A673 (cell line): ENCODE data around the gene PCP4L1. TPM values are rescaled to one million over a fixed set of nuclear protein-coding genes. Genes with fewer than 3 reads are reported as not detected.

Source experiments
- Bru-seq: library from RNA; stranded (reverse); fragments of 400-500 nt; gene quantifications from one replicate; lab custom pipeline; 2021; lab: Mats Ljungman, UMichigan
- BruChase-seq, 2 experiments: library from RNA; stranded (reverse); fragments of 400-500 nt; gene quantifications; one replicate each; lab custom pipeline; 2021; lab: Mats Ljungman, UMichigan
- BruUV-seq: library from RNA; stranded (reverse); fragments of 400-500 nt; replicated peaks from 2 replicates; lab custom pipeline; 2021; lab: Mats Ljungman, UMichigan
- CTCF ChIA-PET: fragments of 300-600 bp; sonication (Branson Sonifier 250); formaldehyde crosslinking; loops from one replicate; lab custom pipeline; 2022; ENCODE audit warnings: antibody characterized with exemption; lab: Charles Lee
- POLR2A ChIA-PET: fragments of 300-600 bp; sonication (Branson Sonifier 250); formaldehyde crosslinking; loops from one replicate; lab custom pipeline; 2022; ENCODE audit warnings: antibody characterized with exemption; ENCODE audit not compliant: low non-redundant PET; lab: Charles Lee
- DNase-seq: peaks from one replicate; pipeline ENCODE4 v3.0.0-alpha.2; 2015; ENCODE audit warnings: low spot score
- H3K27ac ChIP-seq: fragments of 200-600 bp; sonication (generic); 2 replicates; pipeline ENCODE4 v1.5.1; 2016; ENCODE audit warnings: mixed run types, low read depth, mild to moderate bottlenecking, mixed read lengths, antibody characterized with exemption, low read length; ENCODE audit not compliant: poor library complexity, severe bottlenecking
- H3K27me3 ChIP-seq: fragments of 200-600 bp; sonication (generic); replicated peaks from 2 replicates; pipeline ENCODE4 v1.6.1; 2017; ENCODE audit warnings: mixed run types, low read depth, mild to moderate bottlenecking, mixed read lengths, antibody characterized with exemption, low read length; ENCODE audit not compliant: insufficient read depth, poor library complexity
- H3K36me3 ChIP-seq: fragments of 200-600 bp; sonication (generic); 2 replicates; pipeline ENCODE4 v1.6.1; 2016; ENCODE audit warnings: mixed run types, mild to moderate bottlenecking, mixed read lengths, antibody characterized with exemption, low read length; ENCODE audit not compliant: insufficient read depth, poor library complexity, severe bottlenecking
- H3K4me1 ChIP-seq: fragments of 200-600 bp; sonication (generic); 2 replicates; pipeline ENCODE4 v1.6.1; 2017; ENCODE audit warnings: mixed run types, mild to moderate bottlenecking, mixed read lengths, antibody characterized with exemption, low read length; ENCODE audit not compliant: insufficient read depth, poor library complexity, severe bottlenecking
- H3K4me3 ChIP-seq: fragments of 200-600 bp; sonication (generic); 2 replicates; pipeline ENCODE4 v1.5.1; 2016; ENCODE audit warnings: low read depth, mixed run types, mild to moderate bottlenecking, mixed read lengths, low read length; ENCODE audit not compliant: poor library complexity, severe bottlenecking
- H3K9me3 ChIP-seq: fragments of 200-600 bp; sonication (generic); 2 replicates; pipeline ENCODE4 v1.6.1; 2016; ENCODE audit warnings: mixed run types, low read depth, mild to moderate bottlenecking, mixed read lengths, antibody characterized with exemption, low read length; ENCODE audit not compliant: poor library complexity, severe bottlenecking
- CTCF ChIP-seq: fragments of 300-800, 200-600 bp; sonication (generic); conservative IDR thresholded peaks from 2 replicates; pipeline ENCODE4 v1.5.1; 2017; ENCODE audit warnings: low read depth, mild to moderate bottlenecking, antibody characterized with exemption, low read length, moderate library complexity, mixed read lengths
- EZH2 ChIP-seq: fragments of 200-600 bp; sonication (generic); IDR thresholded peaks from 2 replicates; pipeline ENCODE4 v1.6.1; 2017; ENCODE audit warnings: borderline replicate concordance, low read depth, mild to moderate bottlenecking, mixed read lengths, antibody characterized with exemption, low read length; ENCODE audit not compliant: poor library complexity, severe bottlenecking
- intact Hi-C: fragments of 100-400 bp; cut with micrococcal nuclease; formaldehyde crosslinking; loops from one replicate; pipeline ENCODE4 v1.10.0; 2022; ENCODE audit not compliant: unreplicated experiment
- long read RNA-seq: library from polyadenylated mRNA; stranded (forward); transcript quantifications from one replicate; pipeline ENCODE4 v2.0.0, GENCODE V29; 2022
- total RNA-seq: library from RNA; stranded (reverse); gene quantifications from 2 replicates; pipeline ENCODE4 v1.2.3, GENCODE V29; 2021

The PCP4L1 gene
- not detected in 2 replicates for total RNA-seq
- Bru-seq, nascent RNA, result percentile 6 among the genes with signal in this experiment
- BruChase-seq, experiment 1, labeled RNA remaining after a 2-hour chase, result percentile 6 among the genes with signal in this experiment
- BruChase-seq, experiment 2, labeled RNA remaining after a 6-hour chase, result percentile 12 among the genes with signal in this experiment
- long read RNA-seq, partial matches to known transcripts, result 0 of 1 reads
- long read RNA-seq, other reads (novel, unspliced or antisense), result 0 of 1 reads

GRCh38 chr1:161258439-161259344 lies at the start of gene PCP4L1:
Gene PCP4L1, plus strand, starts transcription at chr1:161258745. Its CDS starts 230 bp downstream, at chr1:161258975.
- peaks cover 13% of the 10 kb centered on the region for H3K4me1 ChIP-seq
- peaks cover 6% of the 10 kb centered on the region for H3K9me3 ChIP-seq
- ChIA-PET CTCF (interaction anchor here (1.0 kb wide), 1 partner anchor 32 kb away, joined by 3 read pairs; no protein-coding TSS in a partner anchor), POLR2A (interaction anchor here (0.7 kb wide), 2 partner anchors 15 to 138 kb away, joined by 18 to 21 read pairs; no protein-coding TSS in a partner anchor)
- no TSS peak for BruUV-seq
- TF ChIP-seq EZH2 (no peak), CTCF (no peak)
- peak within 1 kb of the TSS; percentile 48 for H3K4me3 ChIP-seq
- H3K27me3 ChIP-seq, result peaks cover 25% of the 10 kb centered on the region
- intact Hi-C loops, result no loop called here
- no peak within 1 kb of the TSS for H3K27ac ChIP-seq
- DNase-seq, result peak; percentile 68
- no peaks in the 10 kb centered on the region for H3K36me3 ChIP-seq

- no peaks in the 10 kb centered on the region for H3K27me3 ChIP-seq
- H3K27ac ChIP-seq, result no peak overlapping the region
- peak; percentile 85 for DNase-seq
- no peak overlapping the region for H3K4me3 ChIP-seq
- POLR2A ChIA-PET, result no interaction called here
- peaks cover 83% of the 10 kb centered on the region for H3K36me3 ChIP-seq
- CTCF ChIA-PET, result interaction anchor here (1.0 kb wide), 1 partner anchor 15 kb away, joined by 3 read pairs; no protein-coding TSS in a partner anchor
- no peaks in the 10 kb centered on the region for H3K9me3 ChIP-seq
- TF ChIP-seq EZH2 (no peak), CTCF (peak; percentile 92)
- H3K4me1 ChIP-seq, result no peaks in the 10 kb centered on the region
- intact Hi-C loops, result loop anchor here (5.0 kb wide), 1 partner anchor 172 kb away; no protein-coding TSS in a partner anchor
- no TSS peak for BruUV-seq
Measured at GRCh38 chr1:161209790-161210409, 48.6 kb upstream of the PCP4L1 start.

- intact Hi-C loops, result no loop called here
- no peak overlapping the region for H3K4me3 ChIP-seq
- no peak overlapping the region for H3K27ac ChIP-seq
- H3K9me3 ChIP-seq, result no peaks in the 10 kb centered on the region
- no peaks in the 10 kb centered on the region for H3K27me3 ChIP-seq
- ChIA-PET CTCF (no interaction called here), POLR2A (no interaction called here)
- no peaks in the 10 kb centered on the region for H3K4me1 ChIP-seq
- BruUV-seq, result no TSS peak
- TF ChIP-seq CTCF (no peak), EZH2 (no peak)
- peaks cover 57% of the 10 kb centered on the region for H3K36me3 ChIP-seq
- DNase-seq, result no peak
Measured at GRCh38 chr1:161214369-161214768, 44.2 kb upstream of the PCP4L1 start.
